ENCODE results near the gene RAF1. TPM values are rescaled to one million over a fixed set of nuclear protein-coding genes. Genes with fewer than 3 reads are reported as not detected.
A peak's percentile ranks its signal among the peaks of the same experiment; 100 is the strongest.
"Not testable (repeated sequence)": the region's sequence is repeated elsewhere in the genome, so short reads cannot be mapped to it uniquely, and the experiment has no call there.

The RAF1 gene
- total and polyA plus RNA-seq, 2 donors (not counting 1 experiment from before 2014, with no cell fraction given), result 134 to 258 TPM

GRCh38 chr3:12679468-12679867 is 15.6 kb upstream of the RAF1 start:
- Histone ChIP-seq H3K4me2 (ENCODE audit: extremely low read depth, insufficient read depth, low read length) (no peak overlapping the region), H3K27ac (ENCODE audit: insufficient read depth, low read length) (no peak overlapping the region), H3K9ac (ENCODE audit: insufficient read depth, low read length) (no peak overlapping the region), H3K9me3 (ENCODE audit: control insufficient read depth, insufficient read depth, low read depth, low read length) (no peaks in the 10 kb centered on the region), H3K4me1 (ENCODE audit: control insufficient read depth, extremely low read depth, insufficient read depth, low read length) (peaks cover 2% of the 10 kb centered on the region), H3K27me3 (ENCODE audit: control insufficient read depth, insufficient read depth, low read length) (no peaks in the 10 kb centered on the region), H3K79me2 (ENCODE audit: control insufficient read depth, insufficient read depth, low read length) (no peaks in the 10 kb centered on the region), H3K36me3 (ENCODE audit: control insufficient read depth, insufficient read depth, low read length) (no peaks in the 10 kb centered on the region), H2AFZ (ENCODE audit: low read length) (no peak overlapping the region), H4K20me1 (ENCODE audit: control insufficient read depth, extremely low read depth, insufficient read depth, low read length) (no peaks in the 10 kb centered on the region), H3K4me3 (replicated peaks in 1 of 4; ENCODE audit: control extremely low read depth in 1 of 4, insufficient read depth in 1 of 4, low read depth in 3 of 4, low read length in 4 of 4) (no peak overlapping the region)
- no peak for TF ChIP-seq CTCF (conservative IDR thresholded peaks at IDR 0.05 in 1 of 2, IDR thresholded peaks at IDR 0.05 in 1 of 2; ENCODE audit: low read depth in 1 of 2, low read length in 2 of 2)
- TF ChIP-seq EZH2 (IDR thresholded peaks at IDR 0.05; ENCODE audit: low read length, missing control alignments), result no peak
- DNase-seq (ENCODE audit: low read depth in 2 of 2), result peak; percentile 68 to 72

GRCh38 chr3:12677616-12678015 is 13.7 kb upstream of the RAF1 start:
- Histone ChIP-seq H3K4me2 (ENCODE audit: extremely low read depth, insufficient read depth, low read length) (no peak overlapping the region), H4K20me1 (ENCODE audit: control insufficient read depth, extremely low read depth, insufficient read depth, low read length) (no peaks in the 10 kb centered on the region), H3K4me1 (ENCODE audit: control insufficient read depth, extremely low read depth, insufficient read depth, low read length) (peaks cover 2% of the 10 kb centered on the region), H3K9ac (ENCODE audit: insufficient read depth, low read length) (no peak overlapping the region), H3K27ac (ENCODE audit: insufficient read depth, low read length) (no peak overlapping the region), H3K27me3 (ENCODE audit: control insufficient read depth, insufficient read depth, low read length) (no peaks in the 10 kb centered on the region), H3K9me3 (ENCODE audit: control insufficient read depth, insufficient read depth, low read depth, low read length) (no peaks in the 10 kb centered on the region), H3K79me2 (ENCODE audit: control insufficient read depth, insufficient read depth, low read length) (no peaks in the 10 kb centered on the region), H3K36me3 (ENCODE audit: control insufficient read depth, insufficient read depth, low read length) (no peaks in the 10 kb centered on the region), H3K4me3 (replicated peaks in 1 of 4; ENCODE audit: control extremely low read depth in 1 of 4, insufficient read depth in 1 of 4, low read depth in 3 of 4, low read length in 4 of 4) (no peak overlapping the region), H2AFZ (ENCODE audit: low read length) (no peak overlapping the region)
- no peak for TF ChIP-seq CTCF (conservative IDR thresholded peaks at IDR 0.05 in 1 of 2, IDR thresholded peaks at IDR 0.05 in 1 of 2; ENCODE audit: low read depth in 1 of 2, low read length in 2 of 2)
- TF ChIP-seq EZH2 (IDR thresholded peaks at IDR 0.05; ENCODE audit: low read length, missing control alignments), result no peak
- DNase-seq (ENCODE audit: low read depth in 2 of 2), result no peak

- Histone ChIP-seq H4K20me1 (ENCODE audit: control insufficient read depth, extremely low read depth, insufficient read depth, low read length) (no peaks in the 10 kb centered on the region), H3K4me1 (ENCODE audit: control insufficient read depth, extremely low read depth, insufficient read depth, low read length) (no peaks in the 10 kb centered on the region), H3K4me3 (replicated peaks in 1 of 4; ENCODE audit: control extremely low read depth in 1 of 4, insufficient read depth in 1 of 4, low read depth in 3 of 4, low read length in 4 of 4) (no peak overlapping the region), H3K36me3 (ENCODE audit: control insufficient read depth, insufficient read depth, low read length) (no peaks in the 10 kb centered on the region), H3K9me3 (ENCODE audit: control insufficient read depth, insufficient read depth, low read depth, low read length) (no peaks in the 10 kb centered on the region), H3K27ac (ENCODE audit: insufficient read depth, low read length) (no peak overlapping the region), H3K9ac (ENCODE audit: insufficient read depth, low read length) (no peak overlapping the region), H3K79me2 (ENCODE audit: control insufficient read depth, insufficient read depth, low read length) (no peaks in the 10 kb centered on the region), H2AFZ (ENCODE audit: low read length) (no peak overlapping the region), H3K4me2 (ENCODE audit: extremely low read depth, insufficient read depth, low read length) (no peak overlapping the region), H3K27me3 (ENCODE audit: control insufficient read depth, insufficient read depth, low read length) (no peaks in the 10 kb centered on the region)
- DNase-seq (ENCODE audit: low read depth in 2 of 2), result no peak
- TF ChIP-seq EZH2 (IDR thresholded peaks at IDR 0.05; ENCODE audit: low read length, missing control alignments) (no peak), CTCF (conservative IDR thresholded peaks at IDR 0.05 in 1 of 2, IDR thresholded peaks at IDR 0.05 in 1 of 2; ENCODE audit: low read depth in 1 of 2, low read length in 2 of 2) (no peak)
Observed at GRCh38 chr3:12675115-12675810, 11.3 kb upstream of the RAF1 start.

GRCh38 chr3:12673956-12674736 is 10.2 kb upstream of the RAF1 start:
- H3K9me3 ChIP-seq (ENCODE audit: control insufficient read depth, insufficient read depth, low read depth, low read length); H3K4me1 ChIP-seq (ENCODE audit: control insufficient read depth, extremely low read depth, insufficient read depth, low read length); H2AFZ ChIP-seq (ENCODE audit: low read length); H3K4me2 ChIP-seq (ENCODE audit: extremely low read depth, insufficient read depth, low read length); H3K79me2 ChIP-seq (ENCODE audit: control insufficient read depth, insufficient read depth, low read length); DNase-seq (ENCODE audit: low read depth in 2 of 2); H3K4me3 ChIP-seq (replicated peaks in 1 of 4; ENCODE audit: control extremely low read depth in 1 of 4, insufficient read depth in 1 of 4, low read depth in 3 of 4, low read length in 4 of 4); H3K27ac ChIP-seq (ENCODE audit: insufficient read depth, low read length); H3K36me3 ChIP-seq (ENCODE audit: control insufficient read depth, insufficient read depth, low read length); H3K27me3 ChIP-seq (ENCODE audit: control insufficient read depth, insufficient read depth, low read length); H3K9ac ChIP-seq (ENCODE audit: insufficient read depth, low read length); H4K20me1 ChIP-seq (ENCODE audit: control insufficient read depth, extremely low read depth, insufficient read depth, low read length): not testable (repeated sequence)

All from fibroblast of lung (primary cell).